Measurements from ENCODE around the gene ZCWPW2.

DNA sequence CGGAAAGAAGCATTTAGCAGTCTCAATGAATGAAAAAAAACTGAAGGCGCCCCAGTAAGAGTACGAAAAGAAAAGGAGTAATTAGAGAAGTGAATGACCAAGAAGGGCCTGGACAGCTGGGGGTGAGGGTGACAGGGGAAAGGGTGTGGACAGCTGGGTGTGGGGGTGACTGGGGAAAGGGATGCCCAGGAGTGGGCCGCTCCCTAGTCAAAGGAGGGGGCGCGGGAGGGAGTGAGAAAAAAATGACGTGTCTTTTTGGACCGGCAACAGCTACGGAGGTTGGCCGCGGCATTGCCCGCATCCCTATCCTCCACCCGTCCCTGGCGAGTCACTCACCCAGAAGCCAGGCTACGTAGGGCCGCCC, 274 bp upstream of the ZCWPW2 start:
- TF ChIP-seq, protein P1, sequence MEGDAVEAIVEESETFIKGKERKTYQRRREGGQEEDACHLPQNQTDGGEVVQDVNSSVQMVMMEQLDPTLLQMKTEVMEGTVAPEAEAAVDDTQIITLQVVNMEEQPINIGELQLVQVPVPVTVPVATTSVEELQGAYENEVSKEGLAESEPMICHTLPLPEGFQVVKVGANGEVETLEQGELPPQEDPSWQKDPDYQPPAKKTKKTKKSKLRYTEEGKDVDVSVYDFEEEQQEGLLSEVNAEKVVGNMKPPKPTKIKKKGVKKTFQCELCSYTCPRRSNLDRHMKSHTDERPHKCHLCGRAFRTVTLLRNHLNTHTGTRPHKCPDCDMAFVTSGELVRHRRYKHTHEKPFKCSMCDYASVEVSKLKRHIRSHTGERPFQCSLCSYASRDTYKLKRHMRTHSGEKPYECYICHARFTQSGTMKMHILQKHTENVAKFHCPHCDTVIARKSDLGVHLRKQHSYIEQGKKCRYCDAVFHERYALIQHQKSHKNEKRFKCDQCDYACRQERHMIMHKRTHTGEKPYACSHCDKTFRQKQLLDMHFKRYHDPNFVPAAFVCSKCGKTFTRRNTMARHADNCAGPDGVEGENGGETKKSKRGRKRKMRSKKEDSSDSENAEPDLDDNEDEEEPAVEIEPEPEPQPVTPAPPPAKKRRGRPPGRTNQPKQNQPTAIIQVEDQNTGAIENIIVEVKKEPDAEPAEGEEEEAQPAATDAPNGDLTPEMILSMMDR (IDR thresholded peaks at IDR 0.05; ENCODE audit: low read depth, low read length, poor library complexity, severe bottlenecking): no peak
- TF ChIP-seq EZH2phosphoT487 (IDR thresholded peaks at IDR 0.05; ENCODE audit: borderline replicate concordance, low read length): no peak
